Trophoblast cell (in vitro differentiated cells and primary cell): ENCODE measurements around the gene BABAM2.
A peak's percentile ranks its signal among the peaks of the same experiment; 100 is the strongest.

Experiments used
- DNase-seq, 2 donors: peaks; one replicate each; pipeline ENCODE4 v3.0.0-alpha.2; 2016
- H2AFZ ChIP-seq: 2 replicates; pipeline ENCODE4 v1.6.1; 2013; ENCODE audit warnings: low read length, moderate library complexity, mild to moderate bottlenecking; ENCODE audit not compliant: insufficient read depth, poor library complexity
- H2AK5ac ChIP-seq: 2 replicates; pipeline ENCODE4 v1.6.1; 2013; ENCODE audit warnings: mild to moderate bottlenecking, low read length
- H2BK120ac ChIP-seq: 2 replicates; pipeline ENCODE4 v1.6.1; 2013; ENCODE audit warnings: low read length, mild to moderate bottlenecking, moderate library complexity; ENCODE audit not compliant: insufficient read depth, poor library complexity
- H2BK12ac ChIP-seq: 2 replicates; pipeline ENCODE4 v1.6.1; 2013; ENCODE audit warnings: mild to moderate bottlenecking, low read length, moderate library complexity
- H2BK5ac ChIP-seq: 2 replicates; pipeline ENCODE4 v1.6.1; 2013; ENCODE audit warnings: low read length, low read depth, moderate library complexity, mild to moderate bottlenecking; ENCODE audit not compliant: poor library complexity
- H3K14ac ChIP-seq: 2 replicates; pipeline ENCODE4 v1.6.1; 2013; ENCODE audit warnings: mild to moderate bottlenecking, low read length
- H3K18ac ChIP-seq: 2 replicates; pipeline ENCODE4 v1.6.1; 2013; ENCODE audit warnings: mild to moderate bottlenecking, low read length
- H3K23ac ChIP-seq: 2 replicates; pipeline ENCODE4 v1.6.1; 2013; ENCODE audit warnings: low read length
- H3K27ac ChIP-seq: 2 replicates; pipeline ENCODE4 v1.5.1; 2013; ENCODE audit warnings: low read depth, mild to moderate bottlenecking, inconsistent platforms, low read length, moderate library complexity
- H3K27me3 ChIP-seq: 2 replicates; pipeline ENCODE4 v1.6.1; 2013; ENCODE audit warnings: inconsistent platforms, mild to moderate bottlenecking, low read length, moderate library complexity; ENCODE audit not compliant: insufficient read depth
- H3K36me3 ChIP-seq, 2 experiments: 1 replicate in 1 of 2; 2 replicates in 1 of 2; pipeline ENCODE4 v1.6.1; 2013; ENCODE audit warnings: low read length in 2 of 2, mild to moderate bottlenecking in 2 of 2, moderate library complexity in 1 of 2; ENCODE audit not compliant: insufficient read depth in 2 of 2, control insufficient read depth in 1 of 2
- H3K4ac ChIP-seq: 2 replicates; pipeline ENCODE4 v1.6.1; 2013; ENCODE audit warnings: low read depth, mild to moderate bottlenecking, low read length, moderate library complexity
- H3K4me1 ChIP-seq, 2 experiments: 1 replicate in 1 of 2; 2 replicates in 1 of 2; pipeline ENCODE4 v1.6.1; 2013; ENCODE audit warnings: low read length in 2 of 2, mild to moderate bottlenecking in 2 of 2, moderate library complexity in 1 of 2; ENCODE audit not compliant: insufficient read depth in 2 of 2, control insufficient read depth in 1 of 2
- H3K4me2 ChIP-seq: 2 replicates; pipeline ENCODE4 v1.6.1; 2013; ENCODE audit warnings: inconsistent platforms, mild to moderate bottlenecking, low read length, moderate library complexity
- H3K4me3 ChIP-seq: 2 replicates; pipeline ENCODE4 v1.5.1; 2013; ENCODE audit warnings: mild to moderate bottlenecking, low read depth, low read length, inconsistent platforms
- H3K79me1 ChIP-seq: one replicate; pipeline ENCODE4 v1.6.1; 2013; ENCODE audit warnings: low read length
- H3K79me2 ChIP-seq: 2 replicates; pipeline ENCODE4 v1.6.1; 2013; ENCODE audit warnings: low read length, mild to moderate bottlenecking; ENCODE audit not compliant: control insufficient read depth, insufficient read depth, poor library complexity
- H3K9ac ChIP-seq: 2 replicates; pipeline ENCODE4 v1.6.1; 2013; ENCODE audit warnings: mild to moderate bottlenecking, low read length
- H3K9me3 ChIP-seq: 2 replicates; pipeline ENCODE4 v1.6.1; 2013; ENCODE audit warnings: low read depth, mild to moderate bottlenecking, control low read depth, inconsistent platforms, low read length; ENCODE audit not compliant: insufficient read depth
- H4K12ac ChIP-seq: 2 replicates; pipeline ENCODE4 v1.6.1; 2013; ENCODE audit warnings: low read depth, mild to moderate bottlenecking, low read length, moderate library complexity
- H4K8ac ChIP-seq: 2 replicates; pipeline ENCODE4 v1.6.1; 2013; ENCODE audit warnings: low read depth, mild to moderate bottlenecking, low read length, moderate library complexity
- H4K91ac ChIP-seq: one replicate; pipeline ENCODE4 v1.6.1; 2013; ENCODE audit warnings: low read depth, mild to moderate bottlenecking, low read length, moderate library complexity
- WGBS: extraction: QIAGEN DNeasy Blood & Tissue Kit; methylation state at CpG from one replicate; pipeline ENCODE4 v1.1.7; 2013; ENCODE audit warnings: missing lambda C conversion rate; ENCODE audit not compliant: insufficient read length, insufficient coverage; ENCODE audit errors: extremely low coverage; 5-methylcytosine and 5-hydroxymethylcytosine counted together

BABAM2 gene

GRCh38 chr2:28182348-28182747, 291.8 kb downstream of the BABAM2 start:
- no peak for DNase-seq
- Histone ChIP-seq H3K4ac (no peak overlapping the region), H2BK5ac (no peak overlapping the region), H3K14ac (no peak overlapping the region), H3K27ac (no peak overlapping the region), H4K91ac (no peak overlapping the region), H3K79me1 (no peaks in the 10 kb centered on the region), H3K23ac (no peak overlapping the region), H3K4me2 (no peak overlapping the region), H2BK120ac (no peak overlapping the region), H2AK5ac (no peak overlapping the region), H3K9me3 (no peaks in the 10 kb centered on the region), H3K4me3 (no peak overlapping the region), H3K27me3 (no peaks in the 10 kb centered on the region), H4K8ac (no peak overlapping the region), H2AFZ (no peak overlapping the region), H3K36me3 (no peaks in the 10 kb centered on the region), H4K12ac (no peak overlapping the region), H3K79me2 (no peaks in the 10 kb centered on the region), H3K9ac (no peak overlapping the region), H3K18ac (no peak overlapping the region), H3K4me1 (no peaks in the 10 kb centered on the region), H2BK12ac (no peak overlapping the region)
- WGBS = no CpG with 5 or more reads among the region's 6 CpGs

DNA sequence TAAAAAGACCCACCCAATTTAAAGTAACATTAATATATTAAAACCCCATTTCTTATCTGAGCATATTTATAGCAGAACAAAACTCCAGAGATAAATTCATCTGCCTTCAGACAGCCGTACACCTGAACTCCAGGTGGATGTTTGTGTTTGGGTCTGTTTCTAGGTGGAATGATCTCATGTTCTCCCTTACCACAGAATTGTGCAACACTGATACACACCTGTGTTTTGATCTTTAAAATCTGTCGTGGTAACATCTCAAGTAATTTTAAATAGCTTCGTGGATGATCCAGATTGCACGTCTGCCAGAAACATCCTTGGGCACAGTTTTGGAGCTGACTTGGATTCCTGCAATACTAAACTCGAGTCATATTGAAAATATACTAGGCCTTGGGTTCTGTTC, 294.6 kb downstream of the BABAM2 start:
- H4K8ac ChIP-seq = no peak overlapping the region
- no peak overlapping the region for H3K23ac ChIP-seq
- H3K27ac ChIP-seq = no peak overlapping the region
- H2BK12ac ChIP-seq = no peak overlapping the region
- no peaks in the 10 kb centered on the region for H3K9me3 ChIP-seq
- H3K4me2 ChIP-seq = no peak overlapping the region
- H3K27me3 ChIP-seq = no peaks in the 10 kb centered on the region
- H3K9ac ChIP-seq = no peak overlapping the region
- DNase-seq = peak; percentile 86 to 97
- no peak overlapping the region for H2BK120ac ChIP-seq
- H3K79me2 ChIP-seq = no peaks in the 10 kb centered on the region
- H2AFZ ChIP-seq = no peak overlapping the region
- no peak overlapping the region for H4K12ac ChIP-seq
- peaks cover 0 to 2% of the 10 kb centered on the region in 2 experiments for H3K4me1 ChIP-seq
- no peak overlapping the region for H3K14ac ChIP-seq
- H3K18ac ChIP-seq = no peak overlapping the region
- WGBS = no CpG with 5 or more reads among the region's 5 CpGs
- H2BK5ac ChIP-seq = no peak overlapping the region
- H4K91ac ChIP-seq = no peak overlapping the region
- H2AK5ac ChIP-seq = no peak overlapping the region
- no peak overlapping the region for H3K4me3 ChIP-seq
- H3K4ac ChIP-seq = no peak overlapping the region
- H3K79me1 ChIP-seq = no peaks in the 10 kb centered on the region
- H3K36me3 ChIP-seq = no peaks in the 10 kb centered on the region

- no peak overlapping the region for H4K8ac ChIP-seq
- H2BK5ac ChIP-seq = no peak overlapping the region
- no peak overlapping the region for H3K23ac ChIP-seq
- H3K79me2 ChIP-seq = no peaks in the 10 kb centered on the region
- no peak overlapping the region for H3K4me2 ChIP-seq
- H2AFZ ChIP-seq = no peak overlapping the region
- H2BK12ac ChIP-seq = no peak overlapping the region
- no peaks in the 10 kb centered on the region for H3K9me3 ChIP-seq
- H3K9ac ChIP-seq = no peak overlapping the region
- H3K18ac ChIP-seq = no peak overlapping the region
- no peak overlapping the region for H4K91ac ChIP-seq
- no peak overlapping the region for H2AK5ac ChIP-seq
- WGBS = no CpG with 5 or more reads among the region's 2 CpGs
- H3K14ac ChIP-seq = no peak overlapping the region
- DNase-seq = peak in 1 of 2 donors; percentile 87
- H3K4me1 ChIP-seq = peaks cover 0 to 2% of the 10 kb centered on the region in 2 experiments
- H4K12ac ChIP-seq = no peak overlapping the region
- H2BK120ac ChIP-seq = no peak overlapping the region
- no peak overlapping the region for H3K27ac ChIP-seq
- no peaks in the 10 kb centered on the region for H3K27me3 ChIP-seq
- no peak overlapping the region for H3K4me3 ChIP-seq
- no peaks in the 10 kb centered on the region for H3K79me1 ChIP-seq
- no peak overlapping the region for H3K4ac ChIP-seq
- no peaks in the 10 kb centered on the region for H3K36me3 ChIP-seq
Observed at GRCh38 chr2:28185891-28186290, 295.4 kb downstream of the BABAM2 start.

DNA sequence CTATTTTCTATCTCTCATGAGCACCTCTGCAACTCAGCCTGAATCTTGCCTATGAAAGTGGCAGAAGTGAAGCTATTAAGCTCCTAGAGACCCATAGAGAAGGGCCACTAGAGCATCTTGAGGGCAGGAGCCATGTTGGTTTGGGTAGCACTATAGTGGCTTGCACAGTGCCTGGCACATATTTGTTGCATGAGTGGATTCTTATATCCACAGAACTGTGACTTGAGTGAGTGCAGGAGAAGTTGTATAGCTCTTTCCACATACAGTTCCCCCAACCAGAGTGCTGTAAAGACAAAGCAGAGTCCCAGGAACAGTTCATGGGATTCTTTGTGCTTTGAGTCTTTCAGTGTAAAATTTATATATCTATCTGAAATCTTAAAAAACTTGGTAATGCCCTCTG, 296.7 kb downstream of the BABAM2 start:
- H3K9me3 ChIP-seq = no peaks in the 10 kb centered on the region
- no peak overlapping the region for H2BK12ac ChIP-seq
- H3K79me2 ChIP-seq = no peaks in the 10 kb centered on the region
- H4K8ac ChIP-seq = no peak overlapping the region
- H3K27ac ChIP-seq = no peak overlapping the region
- no peak overlapping the region for H3K23ac ChIP-seq
- H3K4me3 ChIP-seq = no peak overlapping the region
- H3K14ac ChIP-seq = no peak overlapping the region
- no peaks in the 10 kb centered on the region for H3K36me3 ChIP-seq
- no peak overlapping the region for H2AK5ac ChIP-seq
- no peaks in the 10 kb centered on the region for H3K27me3 ChIP-seq
- no peak overlapping the region for H2BK120ac ChIP-seq
- no peak overlapping the region for H3K4ac ChIP-seq
- no peak overlapping the region for H3K4me2 ChIP-seq
- H2AFZ ChIP-seq = no peak overlapping the region
- H4K12ac ChIP-seq = no peak overlapping the region
- no peak overlapping the region for H3K18ac ChIP-seq
- peak; percentile 51 to 76 for DNase-seq
- H3K4me1 ChIP-seq = peaks cover 0 to 2% of the 10 kb centered on the region in 2 experiments
- H2BK5ac ChIP-seq = no peak overlapping the region
- H3K79me1 ChIP-seq = no peaks in the 10 kb centered on the region
- no peak overlapping the region for H3K9ac ChIP-seq
- H4K91ac ChIP-seq = no peak overlapping the region
